Astrocyte of the spinal cord (primary cell): ENCODE data around the gene CETP.

Experiments
- DNase-seq: peaks from one replicate; pipeline ENCODE4 v3.0.0; 2011; ENCODE audit warnings: low read depth, low spot score
- H3K4me3 ChIP-seq: 2 replicates; pipeline ENCODE4 v1.5.1; 2011; ENCODE audit warnings: low read depth, mild to moderate bottlenecking, low read length, moderate library complexity
- CTCF ChIP-seq: IDR thresholded peaks from 2 replicates; pipeline ENCODE4 v1.5.1; 2012; ENCODE audit warnings: low read depth, mild to moderate bottlenecking, low read length, inconsistent platforms
- in situ Hi-C: cut with HindIII; loops from 2 replicates; pipeline ENCODE4 v1.10.0; 2017; ENCODE audit warnings: low sequenced_read_pairs

CETP gene

GRCh38 chr16:56975714-56976113, 14.0 kb downstream of the CETP start:
- H3K4me3 ChIP-seq: no peak overlapping the region
- TF ChIP-seq CTCF: no peak
- DNase-seq: no peak
- in situ Hi-C loops: no loop called here

GRCh38 chr16:56977216-56977615, 15.5 kb downstream of the CETP start:
- in situ Hi-C loops: no loop called here
- no peak for TF ChIP-seq CTCF
- H3K4me3 ChIP-seq: no peak overlapping the region
- no peak for DNase-seq

DNA sequence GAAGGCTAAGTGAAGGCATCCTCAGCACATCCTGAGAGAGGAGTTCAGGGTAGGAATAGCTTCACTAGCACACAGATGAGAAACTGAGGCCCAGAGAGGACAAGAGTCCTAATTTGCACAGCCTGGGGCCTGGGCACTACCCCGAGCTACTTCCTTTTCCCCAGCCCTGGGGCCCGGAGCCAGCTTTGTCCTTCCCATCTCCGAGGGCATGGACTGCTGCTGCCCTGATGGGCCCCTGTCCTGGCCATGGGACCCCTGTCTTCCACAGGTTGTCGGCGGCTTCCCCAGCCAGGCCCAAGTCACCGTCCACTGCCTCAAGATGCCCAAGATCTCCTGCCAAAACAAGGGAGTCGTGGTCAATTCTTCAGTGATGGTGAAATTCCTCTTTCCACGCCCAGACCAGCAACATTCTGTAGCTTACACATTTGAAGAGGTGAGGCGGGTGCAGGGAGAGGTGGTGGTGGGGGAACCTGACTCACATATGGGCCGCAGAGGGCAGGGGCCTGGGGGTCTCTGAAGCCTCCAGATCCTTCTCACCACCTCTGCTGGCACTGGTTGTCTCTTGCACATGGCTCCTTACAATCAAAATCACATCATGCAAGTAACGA, 16.2 kb downstream of the CETP start:
- in situ Hi-C loops: no loop called here
- no peak for DNase-seq
- no peak overlapping the region for H3K4me3 ChIP-seq
- TF ChIP-seq CTCF: no peak

DNA sequence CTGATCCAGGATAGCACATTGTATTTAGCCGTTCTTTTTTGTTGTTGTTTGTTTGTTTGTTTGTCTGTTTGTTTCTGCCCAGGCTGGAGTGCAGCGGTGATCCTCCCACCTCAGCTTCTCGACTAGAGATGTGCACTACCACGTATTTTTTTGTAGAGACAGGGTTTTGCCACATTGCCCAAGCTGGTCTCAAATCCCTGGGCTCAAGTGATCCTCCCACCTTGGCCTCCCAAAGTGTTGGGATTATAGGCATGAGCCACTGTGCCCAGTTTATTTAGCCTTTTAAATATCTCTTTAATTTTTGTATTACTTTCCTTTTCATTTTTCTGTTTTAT, 18.4 kb downstream of the CETP start:
- in situ Hi-C loops: no loop called here

DNA sequence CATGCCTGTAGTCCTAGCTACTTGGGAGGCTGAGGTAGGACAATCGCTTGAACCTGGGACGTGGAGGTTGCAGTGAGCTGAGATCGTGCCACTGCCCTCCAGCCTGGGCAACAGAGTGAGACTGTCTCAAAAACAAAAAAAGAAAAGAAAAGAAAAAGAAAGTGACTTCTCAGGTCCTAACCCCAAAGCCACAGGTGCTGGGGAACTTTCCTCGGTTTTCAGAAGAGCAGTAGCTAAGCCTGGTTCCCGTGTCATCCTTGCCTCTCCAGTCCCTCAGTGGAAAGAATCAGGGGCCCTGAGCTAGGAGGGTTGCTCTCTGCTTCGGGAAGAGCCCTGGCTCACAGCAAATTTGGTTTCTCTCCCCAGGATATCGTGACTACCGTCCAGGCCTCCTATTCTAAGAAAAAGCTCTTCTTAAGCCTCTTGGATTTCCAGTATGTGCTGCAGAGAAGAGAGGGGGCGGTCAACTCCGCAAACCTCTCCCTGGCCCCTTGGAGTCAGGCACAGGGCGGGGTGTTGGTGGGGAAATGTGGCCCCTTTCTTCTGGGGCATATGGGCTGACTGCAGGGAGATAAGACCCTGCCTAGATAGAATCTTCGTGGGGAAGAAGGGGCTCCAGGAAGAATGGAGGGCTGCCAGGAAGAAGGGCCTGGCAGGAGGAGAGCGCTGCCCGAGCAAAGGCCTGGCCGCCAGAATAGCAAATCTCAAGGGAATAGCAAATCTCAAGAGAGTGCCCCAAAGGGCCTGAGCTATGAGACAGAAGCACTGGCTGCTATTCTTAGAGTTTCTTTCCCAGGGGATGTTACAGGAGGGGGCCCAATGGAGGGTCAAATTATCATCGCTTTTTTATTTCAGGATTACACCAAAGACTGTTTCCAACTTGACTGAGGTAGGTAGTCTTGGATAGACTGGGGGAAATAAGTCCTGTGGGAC, 19.3 kb downstream of the CETP start:
- in situ Hi-C loops: no loop called here
- TF ChIP-seq CTCF: no peak
- H3K4me3 ChIP-seq: no peak overlapping the region
- no peak for DNase-seq

More for the DNA sequence above, 18.4 kb downstream of the CETP start:
- no peak for DNase-seq
- TF ChIP-seq CTCF: no peak
- H3K4me3 ChIP-seq: no peak overlapping the region

GRCh38 chr16:56981729-56982271, 20.1 kb downstream of the CETP start:
- H3K4me3 ChIP-seq: no peak overlapping the region
- in situ Hi-C loops: no loop called here
- DNase-seq: no peak
- no peak for TF ChIP-seq CTCF
